Middle frontal gyrus (tissue), 1 donor: ENCODE measurements around the gene PABPC1L.

Experiments used
- DNase-seq: peaks from one replicate; pipeline ENCODE4 v3.0.0-alpha.2; 2015; ENCODE audit warnings: low spot score; ENCODE audit errors: extremely low spot score

The PABPC1L gene

DNA sequence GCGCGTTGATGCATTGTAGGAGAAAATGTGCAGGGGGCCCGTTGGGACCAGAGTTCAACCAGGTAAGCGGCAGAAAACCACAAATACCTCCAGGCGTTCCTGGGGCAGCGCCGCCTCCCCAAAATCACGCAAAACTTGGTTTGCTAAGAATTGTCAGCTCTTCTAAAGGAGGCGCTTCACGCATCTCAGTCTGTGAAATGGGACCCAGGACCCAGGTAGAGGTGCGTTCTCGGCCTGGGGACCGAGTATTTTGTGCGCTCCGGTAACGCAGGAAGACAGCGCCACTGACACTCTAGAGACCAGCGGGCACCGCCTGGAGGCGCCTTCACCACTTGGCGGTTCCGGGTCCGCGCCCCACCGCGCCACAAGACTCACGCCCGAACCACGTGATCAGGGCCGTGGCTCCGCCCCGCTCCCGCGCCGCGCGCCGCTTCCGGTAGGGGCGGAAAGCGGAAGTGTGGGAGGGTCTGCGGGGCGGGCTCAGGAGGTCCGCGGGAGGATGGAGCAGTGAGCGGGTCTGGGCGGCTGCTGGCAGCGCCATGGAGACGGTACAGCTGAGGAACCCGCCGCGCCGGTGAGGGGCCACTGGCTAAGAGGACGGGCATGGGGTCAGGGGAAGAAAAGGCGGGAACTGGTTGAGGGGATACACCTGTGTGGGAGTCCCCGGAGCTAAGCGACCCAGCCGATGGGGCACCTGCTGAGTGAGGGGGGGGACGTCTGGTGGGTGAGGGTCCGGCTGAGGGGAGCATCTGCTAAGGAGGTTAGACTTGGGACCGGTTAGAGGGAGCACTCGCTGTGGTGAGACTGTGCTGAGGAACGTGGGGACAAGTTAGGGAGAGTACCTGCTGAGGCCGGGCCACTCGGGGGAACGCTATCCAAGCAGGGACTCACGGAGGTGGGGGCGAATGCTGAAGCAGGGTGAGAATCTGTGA, 56.4 kb downstream of the PABPC1L start, which contains the start of gene STK4:
Gene STK4, plus strand, starts transcription at position 483 of the 932 bp plus-strand sequence. Its CDS starts 57 bp downstream, at position 540.
- DNase-seq: peak; percentile 95

DNA sequence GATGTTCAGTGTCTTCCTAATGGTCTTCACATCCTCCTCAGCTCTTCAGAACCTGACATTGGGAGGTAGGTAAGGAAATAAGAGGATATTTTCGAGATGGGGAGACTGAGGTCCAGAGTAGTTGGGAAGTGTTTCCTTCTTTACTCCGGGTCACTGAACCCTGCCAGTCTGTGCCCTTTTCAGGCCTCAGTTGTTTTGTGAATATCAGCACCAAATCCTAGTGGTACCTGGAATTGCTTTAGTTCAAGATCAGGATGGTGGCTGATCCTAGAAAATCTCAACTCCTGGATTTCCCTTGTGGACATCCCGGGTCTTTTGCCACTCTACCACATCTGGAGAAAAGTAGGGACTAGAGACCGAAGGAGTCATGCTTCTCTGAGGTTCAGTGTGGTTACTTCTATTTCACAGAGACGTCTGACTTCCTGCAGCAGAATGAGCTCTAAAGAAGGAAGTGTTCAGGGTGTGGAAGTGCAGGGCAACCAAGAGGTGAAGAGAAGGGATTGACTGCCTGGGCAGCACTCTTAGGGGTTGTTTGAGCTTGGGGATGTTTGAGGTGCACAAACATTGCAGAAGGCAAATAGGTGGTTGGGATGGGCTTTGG, 57.4 kb downstream of the PABPC1L start:
- no peak for DNase-seq

DNA sequence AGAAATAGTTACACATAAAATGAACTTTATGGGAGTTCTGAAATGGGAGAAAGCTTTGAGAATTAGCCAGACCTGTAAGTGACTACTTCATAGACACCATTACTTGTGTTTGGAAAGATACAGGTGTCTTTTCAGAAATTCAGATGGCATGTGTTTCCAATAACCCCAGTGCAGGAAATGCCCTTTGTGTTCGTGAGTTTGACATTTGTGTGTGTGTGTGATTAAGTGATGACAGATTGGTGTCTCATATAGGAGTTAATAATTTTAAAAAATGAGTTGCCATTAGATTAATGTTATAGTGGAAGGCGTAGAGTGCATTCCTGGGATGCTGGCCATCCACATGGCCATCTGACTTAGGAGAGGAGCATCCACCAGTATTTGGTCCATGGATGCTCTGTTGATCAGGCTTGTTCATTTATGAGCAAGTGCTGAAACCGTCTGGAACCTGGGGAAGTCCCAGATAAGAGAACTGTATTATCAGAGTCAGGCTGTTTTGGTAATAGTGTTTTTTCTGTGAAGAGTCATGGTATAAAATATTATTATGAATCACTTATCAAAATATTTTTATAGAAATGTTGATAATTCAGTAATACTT, 59.5 kb downstream of the PABPC1L start:
- DNase-seq: no peak

- DNase-seq: no peak
Observed at GRCh38 chr20:44970243-44970757, 60.4 kb downstream of the PABPC1L start.

DNA sequence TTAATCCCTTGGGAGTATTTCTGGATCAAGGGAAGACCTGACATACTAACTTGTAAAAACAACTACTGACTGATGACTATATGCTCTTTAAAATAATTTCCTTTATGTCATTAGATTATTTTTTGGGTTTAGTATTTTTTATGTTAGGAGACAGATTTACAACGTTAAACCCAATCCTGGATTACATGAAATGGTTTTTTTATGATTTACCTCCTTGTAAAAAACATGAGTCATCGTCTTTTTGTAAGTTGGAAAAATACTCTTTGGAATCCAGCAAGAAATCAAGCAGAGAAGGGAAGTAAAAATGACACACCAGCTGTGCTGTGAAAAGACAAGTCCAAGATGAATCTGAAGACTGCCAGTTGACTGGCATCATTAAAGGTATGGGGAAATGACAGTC, 63.2 kb downstream of the PABPC1L start:
- DNase-seq: no peak

DNA sequence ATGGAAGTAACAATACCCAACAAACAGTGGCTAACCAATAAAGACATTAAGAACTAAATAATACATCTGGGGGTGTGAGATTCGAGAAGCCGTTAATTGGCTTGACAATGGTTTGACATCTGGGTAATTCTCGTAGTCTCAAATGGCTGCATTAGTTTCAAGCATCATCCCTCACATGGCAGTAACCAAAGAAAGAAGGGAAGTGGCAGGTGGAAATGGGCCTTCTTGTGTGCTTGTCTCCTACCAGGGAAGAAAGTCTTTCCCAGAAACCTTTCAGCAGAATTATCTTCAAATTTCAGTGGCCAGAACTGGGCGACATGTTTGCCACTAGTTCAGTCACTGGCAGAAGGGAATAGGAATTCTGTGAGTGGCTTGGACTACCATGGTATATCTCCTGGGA, 66.8 kb downstream of the PABPC1L start:
- DNase-seq: no peak

GRCh38 chr20:44979090-44979621, 69.3 kb downstream of the PABPC1L start:
- DNase-seq: no peak

GRCh38 chr20:44981736-44982406, 72.0 kb downstream of the PABPC1L start:
- no peak for DNase-seq

GRCh38 chr20:44983093-44983674, 73.3 kb downstream of the PABPC1L start:
- DNase-seq: no peak

- no peak for DNase-seq
Observed at GRCh38 chr20:44988631-44989171, 78.8 kb downstream of the PABPC1L start.
